GM19099 (cell line): ENCODE data around the gene LAYN.

Experiments used
- POLR2A ChIP-seq: IDR thresholded peaks from 3 replicates; pipeline ENCODE4 v1.6.1; 2011; ENCODE audit warnings: low read depth; ENCODE audit not compliant: insufficient read length; ENCODE audit errors: extremely low read depth

Gene LAYN, protein sequence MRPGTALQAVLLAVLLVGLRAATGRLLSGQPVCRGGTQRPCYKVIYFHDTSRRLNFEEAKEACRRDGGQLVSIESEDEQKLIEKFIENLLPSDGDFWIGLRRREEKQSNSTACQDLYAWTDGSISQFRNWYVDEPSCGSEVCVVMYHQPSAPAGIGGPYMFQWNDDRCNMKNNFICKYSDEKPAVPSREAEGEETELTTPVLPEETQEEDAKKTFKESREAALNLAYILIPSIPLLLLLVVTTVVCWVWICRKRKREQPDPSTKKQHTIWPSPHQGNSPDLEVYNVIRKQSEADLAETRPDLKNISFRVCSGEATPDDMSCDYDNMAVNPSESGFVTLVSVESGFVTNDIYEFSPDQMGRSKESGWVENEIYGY

DNA sequence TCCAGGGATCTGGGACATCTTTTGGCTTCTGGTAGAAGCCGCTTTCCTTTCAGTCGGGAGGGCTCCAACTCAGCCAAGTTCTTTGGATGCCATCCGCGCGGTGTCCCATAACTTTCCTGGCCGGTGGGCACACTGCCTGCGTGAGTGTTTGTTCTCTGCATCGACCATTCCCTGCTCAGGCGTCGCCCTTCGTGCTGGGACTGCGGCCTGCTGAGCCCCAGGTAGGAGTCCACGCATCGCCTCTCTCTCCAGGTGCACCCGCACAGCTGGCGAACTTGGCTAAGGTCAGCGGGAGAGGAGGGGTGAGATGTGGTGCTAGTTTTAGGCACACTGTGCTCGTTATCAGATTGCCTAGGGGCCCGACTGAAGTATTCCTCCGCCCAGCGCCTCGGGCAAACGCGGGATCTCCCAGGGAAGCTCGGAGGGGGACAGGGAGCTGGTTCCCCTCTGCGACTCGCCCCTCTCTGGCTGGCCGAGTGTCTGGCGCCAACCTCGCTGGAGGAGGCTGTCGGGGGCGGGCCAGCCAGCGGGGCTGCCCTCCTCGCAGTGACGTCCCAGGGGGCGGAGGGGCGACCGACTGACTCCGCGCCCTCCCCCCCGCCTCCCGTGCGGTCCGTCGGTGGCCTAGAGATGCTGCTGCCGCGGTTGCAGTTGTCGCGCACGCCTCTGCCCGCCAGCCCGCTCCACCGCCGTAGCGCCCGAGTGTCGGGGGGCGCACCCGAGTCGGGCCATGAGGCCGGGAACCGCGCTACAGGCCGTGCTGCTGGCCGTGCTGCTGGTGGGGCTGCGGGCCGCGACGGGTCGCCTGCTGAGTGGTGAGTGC, at the start of gene LAYN:
Gene LAYN (plus strand): TSS at position 607 of the 823 bp plus-strand sequence. CDS start 124 bp downstream, at position 731.
- no peak for TF ChIP-seq POLR2A

DNA sequence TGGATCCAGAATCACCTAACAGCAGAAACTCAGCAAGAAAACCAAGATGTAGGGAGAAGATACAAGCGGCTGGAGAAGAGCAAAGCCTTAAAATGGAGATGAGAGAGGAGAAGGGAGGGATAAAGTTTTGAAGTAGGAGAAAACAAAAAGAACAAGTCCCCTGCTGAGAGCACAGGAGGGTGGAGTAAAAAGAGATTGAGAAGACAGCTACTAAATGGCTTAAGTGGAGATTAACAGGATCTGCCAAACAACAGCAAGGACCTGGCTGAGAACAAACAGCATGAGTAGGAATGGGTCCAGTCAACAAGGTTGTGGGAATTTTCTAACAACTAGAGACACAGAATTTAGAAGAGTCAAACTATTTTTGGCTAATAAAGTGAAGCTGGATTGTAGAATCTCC, 46.5 kb upstream of the LAYN start:
- no peak for TF ChIP-seq POLR2A

DNA sequence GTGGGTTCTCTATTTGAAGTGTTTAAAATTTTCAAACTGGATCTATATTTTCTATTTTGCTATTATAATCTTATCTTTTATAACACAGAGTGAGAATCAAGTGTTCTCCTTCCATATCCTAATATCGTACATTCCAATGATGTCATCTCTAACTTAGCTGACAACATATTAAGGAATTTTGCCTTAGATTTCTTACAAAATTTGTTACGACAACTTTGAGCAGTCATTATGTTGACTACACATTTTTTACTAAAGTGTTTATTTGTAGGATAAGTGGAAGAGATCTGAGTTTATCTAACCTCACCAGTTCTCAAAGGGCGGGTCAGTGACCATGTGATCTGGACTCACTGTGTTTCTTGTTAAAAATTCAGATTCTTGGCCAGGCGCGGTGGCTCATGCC, 41.0 kb upstream of the LAYN start:
- no peak for TF ChIP-seq POLR2A

DNA sequence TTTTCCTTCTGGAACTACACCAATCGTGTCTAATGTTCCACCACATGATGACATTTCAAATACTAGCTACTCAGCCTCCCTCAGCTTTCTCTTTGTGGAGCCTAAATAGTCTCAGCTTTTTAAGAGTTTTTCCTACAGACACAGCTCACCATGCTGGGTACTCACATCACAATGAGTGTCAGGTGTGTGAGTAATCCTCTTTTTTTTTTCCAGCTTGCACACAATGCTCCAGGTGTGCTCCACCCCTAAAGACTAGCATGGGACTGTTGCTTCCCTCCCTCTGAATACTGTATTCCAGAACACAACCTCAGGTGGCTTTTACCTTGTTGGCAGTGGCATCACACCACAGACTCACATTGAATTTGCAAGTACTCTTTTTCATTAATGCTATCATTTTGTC, 40.0 kb upstream of the LAYN start:
- no peak for TF ChIP-seq POLR2A

DNA sequence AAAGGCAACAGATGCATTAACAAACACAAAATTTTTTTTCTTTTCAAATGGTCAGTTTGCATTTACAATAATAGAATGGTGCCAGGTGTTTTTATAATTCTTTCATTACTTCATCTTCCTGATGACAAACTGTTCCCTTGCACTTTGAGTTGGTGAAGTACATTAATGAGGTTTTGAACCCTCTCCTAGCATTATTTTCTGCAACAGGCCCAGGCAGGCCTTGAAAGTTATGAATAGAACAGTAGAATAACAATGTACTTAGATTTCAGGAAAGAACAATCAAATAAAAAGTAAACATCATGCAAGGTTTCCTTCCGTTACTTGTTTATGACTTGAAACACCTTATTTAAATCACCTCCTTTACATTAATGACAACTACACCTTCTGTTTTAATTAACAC, 37.9 kb upstream of the LAYN start:
- no peak for TF ChIP-seq POLR2A

DNA sequence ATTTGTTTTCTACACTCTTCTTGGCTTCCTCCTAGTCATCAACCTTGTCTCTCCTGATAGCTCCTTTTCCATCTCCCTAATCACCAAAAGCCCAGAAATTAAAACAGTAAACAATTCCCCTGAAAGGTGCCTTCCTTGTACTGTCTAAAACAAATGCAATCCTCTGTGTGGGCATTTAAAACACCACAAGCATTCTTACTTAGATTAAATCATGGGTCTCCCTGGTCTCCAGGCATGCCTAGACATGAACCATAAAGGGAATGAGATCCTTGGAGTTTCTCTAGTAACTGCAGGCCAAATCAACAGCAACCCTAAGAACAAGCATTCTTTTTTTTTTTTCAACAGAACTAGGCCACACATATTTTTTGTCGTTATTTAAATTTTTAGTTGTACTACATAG, 30.2 kb upstream of the LAYN start:
- no peak for TF ChIP-seq POLR2A

DNA sequence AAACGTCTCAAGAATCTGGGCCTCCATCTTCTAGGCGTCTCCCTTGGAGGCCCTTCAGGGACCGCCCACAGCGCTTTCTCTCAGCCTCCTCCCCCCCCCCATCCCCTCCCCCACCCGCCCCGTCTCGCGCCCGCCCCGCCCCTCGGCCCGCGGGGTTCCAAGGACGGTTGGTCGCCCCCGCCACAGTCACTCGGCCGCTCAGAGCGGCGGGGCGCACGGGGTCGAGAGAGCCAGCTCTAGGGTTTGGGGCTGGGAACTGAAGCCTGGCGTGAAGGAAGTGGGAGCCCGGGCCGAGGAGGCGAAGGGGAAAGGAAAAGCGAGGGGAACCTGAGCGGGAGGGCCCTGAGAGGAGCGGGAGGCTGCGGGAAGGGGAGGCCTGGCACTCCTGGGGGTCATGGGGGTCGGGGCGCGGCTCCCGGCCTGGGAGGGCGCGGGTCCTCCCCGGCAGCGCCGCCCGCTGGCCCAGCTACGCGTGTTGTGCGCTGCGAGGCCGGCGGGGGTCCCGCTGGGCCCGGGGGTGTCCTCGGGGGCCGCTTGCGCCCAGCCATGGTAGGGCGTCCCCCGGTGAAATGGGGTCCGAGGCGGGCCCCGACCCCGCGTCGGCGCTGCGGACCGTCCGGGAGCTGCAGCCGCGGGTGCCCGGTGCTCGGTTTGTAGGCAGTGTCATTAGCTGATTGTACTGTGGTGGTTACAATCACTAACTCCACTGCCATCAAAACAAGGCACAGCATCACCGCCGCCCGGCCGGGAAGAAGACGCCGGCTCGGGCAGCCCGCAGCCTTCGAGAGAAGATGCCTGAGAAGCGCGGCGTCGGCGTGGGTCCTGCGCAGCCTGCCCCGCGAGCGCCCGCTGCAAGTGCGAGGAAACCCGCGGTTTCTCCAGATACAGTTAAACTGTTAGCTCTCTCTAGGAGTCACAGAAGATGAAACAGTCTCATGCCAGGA, 28.0 kb upstream of the LAYN start, which contains the start of gene BTG4:
Gene BTG4 (minus strand): TSS at position 91 of the 944 bp plus-strand sequence. CDS start 13,610 bp downstream, outside the sequence.
- TF ChIP-seq POLR2A, result no peak

DNA sequence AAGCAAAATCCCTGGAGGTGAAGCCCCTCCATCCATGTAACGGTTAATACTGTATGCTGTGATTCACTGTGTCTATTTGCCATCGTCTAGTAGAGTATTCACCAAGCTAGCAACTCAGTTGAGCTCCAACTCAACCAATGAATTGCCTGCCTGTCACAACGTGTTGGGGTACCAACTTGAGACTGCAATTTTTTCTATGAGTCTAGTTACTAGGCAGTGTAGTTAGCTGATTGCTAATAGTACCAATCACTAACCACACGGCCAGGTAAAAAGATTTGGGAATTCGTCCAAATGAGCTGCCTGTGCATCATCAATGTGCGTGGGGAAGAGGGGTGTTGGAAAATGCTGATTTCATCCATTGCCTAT, 27.3 kb upstream of the LAYN start:
- no peak for TF ChIP-seq POLR2A

DNA sequence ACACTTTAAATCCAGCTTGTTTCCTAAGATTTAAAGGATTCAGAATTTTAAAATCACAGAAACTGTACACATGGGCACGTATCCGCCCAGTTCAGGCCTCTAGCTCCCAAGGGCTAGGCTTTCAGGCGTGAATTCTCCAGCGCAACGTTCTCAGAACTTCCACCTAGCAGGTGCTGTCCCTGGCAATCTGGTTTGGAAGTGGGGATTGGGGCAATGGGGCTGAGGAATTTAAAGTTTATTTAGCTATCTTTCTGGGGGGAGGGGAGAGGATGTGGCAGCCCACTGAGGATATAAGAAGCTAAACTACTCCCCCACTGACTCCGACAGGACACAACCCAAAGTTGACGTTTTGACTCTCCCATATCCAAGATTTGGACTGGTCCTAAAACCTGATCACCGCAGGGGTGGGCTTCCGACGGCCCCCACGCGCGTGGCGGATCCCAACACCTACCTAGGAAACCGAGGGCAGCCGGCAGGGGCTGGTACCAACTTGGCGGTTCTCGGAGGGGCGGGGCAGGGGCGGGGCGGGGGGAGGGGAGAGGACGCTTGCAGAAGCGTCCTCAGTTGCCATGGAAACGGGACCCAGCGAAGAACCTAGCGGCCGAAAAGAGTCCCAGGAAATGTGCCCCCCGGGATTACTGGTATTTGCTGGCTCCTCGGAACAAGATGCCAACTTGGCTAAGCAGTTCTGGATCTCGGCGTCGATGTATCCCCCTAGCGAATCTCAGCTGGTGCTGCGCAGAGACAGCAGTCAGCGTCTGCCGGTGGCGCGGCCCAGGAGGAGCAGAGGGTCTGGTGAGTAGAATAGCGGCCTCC, 26.1 kb upstream of the LAYN start, which contains the start of gene HOATZ:
Gene HOATZ (plus strand): TSS at position 563 of the 816 bp plus-strand sequence. CDS start 7 bp downstream, at position 570.
- no peak for TF ChIP-seq POLR2A

DNA sequence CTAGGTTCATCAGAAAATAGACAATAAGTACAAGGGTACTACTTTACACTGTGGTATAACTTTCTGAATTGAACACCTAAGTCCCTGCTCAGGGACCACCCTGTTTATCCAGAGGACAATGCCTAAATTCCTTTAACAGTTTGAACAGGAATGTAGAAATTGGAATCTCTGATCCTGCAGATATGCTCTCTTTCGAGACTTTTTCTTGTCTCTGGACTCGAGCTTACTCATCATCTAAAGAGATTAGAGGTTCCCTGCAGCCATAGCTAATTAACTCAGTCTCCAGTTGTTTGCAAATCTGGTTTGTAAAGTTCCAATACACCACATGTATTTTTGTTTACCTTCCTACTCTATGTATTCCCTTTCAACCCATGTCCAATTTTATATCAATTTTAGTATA, 24.9 kb upstream of the LAYN start:
- TF ChIP-seq POLR2A, result no peak

DNA sequence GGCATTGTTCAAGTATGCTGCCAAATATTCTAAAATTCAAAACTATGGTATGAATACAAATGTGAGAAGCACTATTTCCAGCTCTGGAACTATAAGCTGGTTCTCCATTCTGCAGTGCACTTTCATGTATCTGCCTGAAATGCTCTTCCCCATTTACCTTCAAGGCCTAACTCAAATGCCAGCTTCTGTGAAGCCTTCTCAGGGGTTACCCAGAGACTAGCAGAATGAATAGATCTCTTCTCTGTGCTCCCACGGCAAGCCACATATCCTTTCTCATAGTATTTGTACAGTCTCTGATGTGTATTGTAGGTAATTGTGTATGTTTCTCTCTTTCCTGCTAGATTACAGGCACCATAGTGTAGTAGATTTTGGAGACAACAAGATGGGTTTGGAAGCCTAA, 21.9 kb upstream of the LAYN start:
- no peak for TF ChIP-seq POLR2A

DNA sequence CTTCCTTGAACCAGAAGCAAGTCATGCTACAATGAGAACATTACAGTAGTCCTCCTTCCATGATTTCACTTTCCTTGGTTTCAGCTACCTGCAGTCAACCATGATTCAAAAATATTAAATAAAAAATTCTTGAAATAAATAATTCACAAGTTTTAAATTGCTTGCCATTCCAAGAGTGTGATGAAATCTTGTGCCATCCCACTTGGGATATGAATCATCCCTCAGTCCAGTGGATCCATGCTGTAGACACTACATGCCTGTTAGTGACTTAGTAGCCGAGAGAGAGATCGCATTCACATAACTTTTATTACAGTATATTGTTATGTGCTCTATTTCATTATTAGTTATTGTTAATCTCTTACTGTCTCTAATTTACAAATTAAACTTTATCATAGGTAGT, 20.0 kb upstream of the LAYN start:
- no peak for TF ChIP-seq POLR2A

DNA sequence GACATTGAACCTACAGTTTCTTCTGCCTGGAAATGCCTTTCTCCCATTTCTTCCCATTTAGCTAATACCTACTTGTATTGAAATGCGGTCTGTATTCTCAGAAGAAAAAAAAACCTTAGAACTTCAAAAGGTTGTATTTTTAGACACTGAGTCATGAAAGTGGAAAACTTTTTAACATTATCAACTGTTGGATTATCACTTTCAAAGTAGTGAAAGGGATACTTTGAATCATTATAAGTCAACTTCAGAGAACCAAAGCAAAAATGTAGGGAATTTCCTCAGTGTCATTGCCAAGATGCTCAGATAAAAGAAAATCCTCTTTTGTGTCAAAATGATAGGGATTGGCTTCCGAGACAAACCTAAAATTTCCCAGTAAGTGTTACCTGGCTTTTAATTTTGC, 19.4 kb upstream of the LAYN start:
- TF ChIP-seq POLR2A, result no peak

DNA sequence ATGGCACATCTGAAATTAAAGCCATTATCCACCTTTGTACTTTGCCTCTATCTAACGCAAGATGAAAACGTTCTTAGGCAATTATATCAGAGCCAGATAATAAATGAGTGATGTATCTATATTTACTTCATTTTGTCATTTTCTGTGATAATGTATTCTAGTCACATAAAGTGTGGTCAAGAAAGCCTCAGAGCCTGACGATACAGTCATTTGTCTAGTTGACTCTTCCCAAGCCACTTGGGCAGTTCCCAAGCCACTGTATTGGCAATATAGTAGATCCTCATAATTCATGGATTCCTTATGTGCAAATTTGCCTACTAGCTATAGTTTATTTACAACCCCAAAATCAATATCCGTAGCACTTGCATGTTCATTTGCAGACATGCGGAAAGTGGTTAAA, 18.1 kb upstream of the LAYN start:
- TF ChIP-seq POLR2A, result no peak
